Left renal pelvis (tissue), 4 donors: ENCODE data around the gene CHEK1. TPM values are rescaled to one million over a fixed set of nuclear protein-coding genes. Genes with fewer than 3 reads are reported as not detected.
"Not testable (repeated sequence)": the region's sequence is repeated elsewhere in the genome, so short reads cannot be mapped to it uniquely, and the experiment has no call there.

Experiments used
- DNase-seq, 4 donors: peaks; one replicate each; pipeline ENCODE4 v3.0.0-alpha.2; 2013; ENCODE audit warnings: low read depth in 4 of 4, low spot score in 3 of 4
- polyA plus RNA-seq, 4 donors: library from polyadenylated mRNA; unstranded; fragments of 120-200 nt; gene quantifications; one replicate each; pipeline ENCODE4 v1.2.1, GENCODE V29; 2013; ENCODE audit not compliant: insufficient read length in 4 of 4

Gene CHEK1
- polyA plus RNA-seq, 4 donors = 15.7 to 32.9 (median 29.9) TPM

DNA sequence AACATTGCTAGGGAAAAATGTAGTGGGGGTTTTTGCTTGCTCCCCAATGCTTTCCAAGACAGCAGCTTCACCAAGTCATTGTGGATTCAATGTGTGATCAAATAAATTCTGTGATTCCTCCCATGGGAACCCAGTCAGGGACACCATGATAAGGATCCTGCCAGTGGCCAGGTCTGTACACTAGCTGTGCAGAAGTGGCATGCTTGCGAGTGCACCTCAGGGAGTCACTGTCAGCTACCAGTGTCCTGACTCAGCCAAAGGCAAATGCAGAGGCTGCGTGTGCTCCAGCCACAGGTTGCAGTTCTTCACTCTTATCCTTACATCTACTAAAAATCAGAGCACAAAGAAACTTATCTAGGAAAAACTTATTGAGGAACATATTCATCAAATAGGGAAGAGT is 65.0 kb downstream of the CHEK1 start:
- no peak for DNase-seq

DNA sequence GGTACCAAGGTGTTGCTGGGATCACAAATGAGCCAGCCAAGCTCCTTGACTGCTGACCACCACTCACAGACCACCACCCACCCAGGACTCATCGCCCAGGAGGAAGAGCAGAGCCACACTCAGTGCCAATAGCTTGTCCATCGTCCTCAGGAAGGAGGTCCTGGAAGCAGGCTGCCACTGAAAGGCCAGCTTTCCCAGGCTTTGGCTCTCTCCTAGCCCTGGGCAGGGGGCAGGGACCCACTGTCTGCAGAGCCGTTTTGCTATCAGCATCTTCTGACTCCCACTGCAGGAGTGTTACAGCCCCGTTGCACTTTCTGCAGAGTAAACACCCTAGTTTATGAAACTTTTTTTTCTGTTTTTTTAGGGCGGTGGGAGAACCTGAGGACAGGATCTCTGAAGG is 67.9 kb downstream of the CHEK1 start:
- DNase-seq = no peak

DNA sequence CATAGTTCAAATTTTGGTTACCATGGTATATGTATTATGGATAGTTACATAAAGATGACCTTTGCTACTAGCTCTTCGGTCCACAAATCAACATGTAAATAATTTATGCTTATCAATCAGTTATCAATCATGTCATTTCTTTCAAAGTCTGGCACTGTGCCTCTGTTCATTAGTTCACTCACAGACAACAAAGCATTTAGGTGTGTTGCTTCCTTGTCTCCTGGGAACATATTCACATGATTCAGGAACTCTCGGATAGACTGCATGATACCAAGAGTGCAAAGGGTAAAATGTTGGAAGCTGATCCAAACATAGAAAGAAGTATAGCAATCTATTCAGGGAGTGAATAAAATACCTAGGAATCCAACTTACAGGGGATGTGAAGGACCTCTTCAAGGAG is 70.0 kb downstream of the CHEK1 start:
- DNase-seq = no peak

DNA sequence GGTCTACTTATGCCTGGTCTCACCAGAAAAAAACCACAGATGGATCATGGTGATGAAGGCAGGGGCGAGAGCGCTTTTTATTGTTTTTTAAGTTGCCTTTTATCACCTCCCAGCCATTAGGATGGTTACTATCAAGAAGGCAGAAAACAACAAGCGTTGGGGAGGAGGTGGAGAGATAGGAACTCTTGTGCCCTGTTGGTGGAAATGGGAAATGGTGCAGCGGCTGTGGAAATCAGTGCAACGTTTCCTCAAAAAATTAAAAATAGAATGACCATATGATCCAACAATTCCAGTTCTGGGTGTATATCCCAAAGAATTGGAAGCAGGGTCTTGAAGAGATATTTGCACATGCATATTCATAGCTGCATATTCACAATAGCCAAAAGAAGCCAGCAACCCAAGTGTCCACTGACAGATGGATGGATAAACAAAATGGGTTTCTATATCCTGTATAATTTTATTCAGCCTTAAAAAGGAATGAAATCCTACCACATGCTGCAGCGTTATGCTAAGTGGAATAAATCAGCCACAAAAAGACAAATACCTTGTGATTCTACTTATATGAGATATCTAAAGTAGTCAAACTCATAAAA is 76.2 kb downstream of the CHEK1 start:
- DNase-seq = no peak

DNA sequence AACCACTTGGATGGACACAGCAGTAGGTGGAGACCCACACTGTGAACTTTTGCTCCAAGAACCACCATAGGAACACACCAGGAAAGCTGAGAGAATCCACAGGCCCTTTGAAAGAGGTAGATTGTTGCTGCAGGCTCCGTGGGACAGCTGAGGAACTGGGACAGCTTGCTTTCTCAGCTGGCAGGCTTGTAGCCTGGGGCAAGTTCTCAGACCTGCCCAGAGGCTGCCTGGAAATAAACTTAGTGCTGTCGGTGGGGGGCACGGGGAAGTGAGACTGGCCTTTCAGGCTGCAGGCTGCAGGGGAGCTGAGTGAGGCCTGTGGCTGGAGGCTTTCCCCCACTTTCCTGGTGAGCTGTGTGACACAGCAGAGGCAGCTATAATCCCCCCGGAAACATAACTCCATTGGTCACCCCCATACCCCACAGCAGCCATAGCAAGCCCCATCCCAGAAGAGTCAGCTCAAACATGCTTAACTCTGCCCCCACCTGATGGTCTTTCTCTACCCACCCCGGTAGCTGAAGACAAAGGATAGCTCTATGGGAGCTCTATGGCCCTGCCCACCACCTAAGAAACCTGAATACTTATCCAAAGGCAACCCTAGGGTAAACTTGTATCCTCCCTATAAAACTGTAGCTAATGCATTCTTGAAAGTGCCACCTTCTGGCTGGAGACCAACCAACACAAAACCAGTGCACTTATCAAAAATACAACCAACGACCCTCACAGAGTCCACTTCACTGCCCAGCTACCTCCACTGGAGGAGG is 77.1 kb downstream of the CHEK1 start:
- DNase-seq = no peak

DNA sequence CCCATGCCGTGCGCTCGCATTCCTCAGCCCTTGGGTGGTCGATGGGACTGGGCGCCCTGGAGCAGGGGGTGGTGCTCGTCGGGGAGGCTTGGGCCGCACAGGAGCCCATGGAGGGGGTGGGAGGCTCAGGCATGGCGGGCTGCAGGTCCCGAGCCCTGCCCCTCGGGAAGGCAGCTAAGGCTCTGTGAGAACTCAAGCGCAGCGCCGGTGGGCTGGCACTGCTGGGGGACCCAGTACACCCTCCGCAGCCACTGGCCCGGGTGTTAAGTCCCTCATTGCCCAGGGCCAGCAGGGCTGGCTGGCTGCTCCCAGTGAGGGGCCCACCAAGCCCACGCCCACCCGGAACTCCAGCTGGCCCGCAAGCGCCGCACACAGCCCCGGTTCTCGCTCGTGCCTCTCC is 79.7 kb downstream of the CHEK1 start:
- not testable (repeated sequence) for DNase-seq

DNA sequence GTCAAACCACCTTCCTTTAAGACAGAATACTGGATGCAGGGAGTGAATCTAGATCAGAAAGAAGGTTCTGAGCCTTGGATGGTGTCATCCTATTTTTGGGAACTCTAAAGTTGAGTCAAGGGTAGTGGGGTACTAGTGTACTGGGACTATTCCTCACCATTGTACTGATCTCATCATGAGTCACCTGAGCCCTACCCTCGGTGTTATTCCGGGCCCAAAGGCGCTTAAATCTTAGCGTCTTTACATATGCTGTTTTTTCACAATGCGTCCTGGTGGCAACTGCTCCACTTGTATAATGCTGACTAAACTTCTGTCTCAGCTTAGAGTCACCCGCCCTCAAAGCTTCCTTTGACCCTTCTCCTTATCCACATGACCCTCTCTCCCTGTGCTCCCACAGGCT is 95.8 kb downstream of the CHEK1 start:
- DNase-seq = no peak

DNA sequence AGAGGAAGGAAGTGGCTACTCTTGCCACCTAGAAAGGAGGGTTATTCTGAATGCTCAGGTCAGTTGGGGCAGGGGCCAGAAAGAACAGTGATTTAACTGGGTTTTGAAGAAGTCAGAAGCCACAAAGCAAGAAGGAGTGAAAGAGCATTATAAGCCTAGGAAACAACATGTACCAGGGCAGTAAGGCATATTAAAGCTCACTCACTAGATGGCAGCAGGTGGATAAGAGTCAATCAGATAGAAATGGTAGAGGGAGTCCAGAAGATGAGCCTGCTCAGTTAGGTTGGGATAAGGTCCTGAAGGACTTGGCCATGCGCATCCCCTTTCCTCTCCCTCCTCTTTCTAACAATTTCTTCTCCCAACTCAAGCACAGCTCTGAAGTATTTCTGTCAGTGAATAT is 99.2 kb downstream of the CHEK1 start:
- DNase-seq = no peak

Other genes starting within 250 kb of the CHEK1 start
- gene FEZ1, start 128.9 kb upstream of the CHEK1 start, polyA plus RNA-seq = 10 to 100 TPM in 3 of 4 donors, 1 to 10 TPM in 1; 8.8 to 33.3 (median 11.4) TPM
- 100 to 1,000 TPM in 3 of 4 donors, 10 to 100 TPM in 1; 90.9 to 126 (median 115) TPM for gene EI24, start 55.7 kb upstream of the CHEK1 start, polyA plus RNA-seq
- gene STT3A, start 32.3 kb upstream of the CHEK1 start, polyA plus RNA-seq = 100 to 1,000 TPM; 186 to 226 (median 206) TPM
- 1 to 10 TPM in 2 of 4 donors, under 1 TPM in 2; 0.68 to 1.6 (median 1.00) TPM for gene ACRV1, start 55.7 kb downstream of the CHEK1 start, polyA plus RNA-seq
- not detected for gene PATE1, start 121.1 kb downstream of the CHEK1 start, polyA plus RNA-seq
- gene PATE2, start 153.7 kb downstream of the CHEK1 start, polyA plus RNA-seq = under 1 TPM in 1 of 4 donors, not detected in 3; 0.09 TPM
- not detected for gene PATE3, start 163.0 kb downstream of the CHEK1 start, polyA plus RNA-seq
- gene PATE4, start 208.2 kb downstream of the CHEK1 start, polyA plus RNA-seq = under 1 TPM in 2 of 4 donors, not detected in 2; 0.15 to 0.19 TPM